ENCODE results near the gene FSHR. TPM values are rescaled to one million over a fixed set of nuclear protein-coding genes. Genes with fewer than 3 reads are reported as not detected.

FSHR gene
- total RNA-seq, 1 experiment from 2014 or later, result not detected

DNA sequence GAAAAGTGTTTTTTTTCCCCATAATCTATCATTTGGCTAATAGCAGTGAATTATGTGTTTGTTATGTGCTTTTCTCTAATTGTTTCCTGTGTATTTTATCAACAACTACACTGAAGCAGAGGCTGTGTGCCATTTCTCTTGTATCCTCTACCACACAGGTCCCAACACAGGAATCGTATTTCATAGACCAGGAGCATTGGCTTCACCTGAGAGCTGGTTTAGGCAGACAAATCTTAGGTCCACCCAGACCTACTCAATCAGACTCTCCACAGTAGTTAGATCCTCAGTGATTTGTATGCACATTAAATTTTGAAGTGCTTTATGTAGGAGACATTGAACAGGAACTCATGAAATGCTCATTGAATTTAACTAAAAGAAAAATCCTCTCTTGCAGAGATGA is 109.2 kb downstream of the FSHR start:
- Histone ChIP-seq H3K4me1 (ENCODE audit: insufficient read depth, low read length) (no peaks in the 10 kb centered on the region), H3K9me2 (replicated peaks; ENCODE audit: low read length) (no peaks in the 10 kb centered on the region), H3F3A (ENCODE audit: low read length, unreplicated experiment) (no peaks in the 10 kb centered on the region), H4K20me1 (ENCODE audit: low read length) (no peaks in the 10 kb centered on the region), H3K9me3 (ENCODE audit: low read length) (no peaks in the 10 kb centered on the region; the same call in 1 of the 2 replicates), H3K27me3 (ENCODE audit: low read length) (no peaks in the 10 kb centered on the region), H3K9ac (ENCODE audit: low read length) (no peak overlapping the region), H3K36me3 (ENCODE audit: low read depth, low read length) (no peaks in the 10 kb centered on the region), H2AFZ (ENCODE audit: low read length) (no peak overlapping the region), H3K4me2 (ENCODE audit: low read length) (no peak overlapping the region), H3K79me2 (ENCODE audit: low read length) (no peaks in the 10 kb centered on the region), H3K27ac (ENCODE audit: low read length) (no peak overlapping the region), H3K4me3 (ENCODE audit: low read length) (no peak overlapping the region)
- no TSS peak for BruUV-seq (replicated peaks)
- CTCF ChIA-PET, result no interaction called here
- ATAC-seq, result no peak
- intact Hi-C loops (cut with micrococcal nuclease), result no loop called here
- POLR2A ChIA-PET (ENCODE audit: unreplicated experiment), result no interaction called here
- no peak for DNase-seq
- TF ChIP-seq EZH2 (IDR thresholded peaks at IDR 0.05; ENCODE audit: low read length, unreplicated experiment), result no peak
- TF ChIP-seq, protein P1, sequence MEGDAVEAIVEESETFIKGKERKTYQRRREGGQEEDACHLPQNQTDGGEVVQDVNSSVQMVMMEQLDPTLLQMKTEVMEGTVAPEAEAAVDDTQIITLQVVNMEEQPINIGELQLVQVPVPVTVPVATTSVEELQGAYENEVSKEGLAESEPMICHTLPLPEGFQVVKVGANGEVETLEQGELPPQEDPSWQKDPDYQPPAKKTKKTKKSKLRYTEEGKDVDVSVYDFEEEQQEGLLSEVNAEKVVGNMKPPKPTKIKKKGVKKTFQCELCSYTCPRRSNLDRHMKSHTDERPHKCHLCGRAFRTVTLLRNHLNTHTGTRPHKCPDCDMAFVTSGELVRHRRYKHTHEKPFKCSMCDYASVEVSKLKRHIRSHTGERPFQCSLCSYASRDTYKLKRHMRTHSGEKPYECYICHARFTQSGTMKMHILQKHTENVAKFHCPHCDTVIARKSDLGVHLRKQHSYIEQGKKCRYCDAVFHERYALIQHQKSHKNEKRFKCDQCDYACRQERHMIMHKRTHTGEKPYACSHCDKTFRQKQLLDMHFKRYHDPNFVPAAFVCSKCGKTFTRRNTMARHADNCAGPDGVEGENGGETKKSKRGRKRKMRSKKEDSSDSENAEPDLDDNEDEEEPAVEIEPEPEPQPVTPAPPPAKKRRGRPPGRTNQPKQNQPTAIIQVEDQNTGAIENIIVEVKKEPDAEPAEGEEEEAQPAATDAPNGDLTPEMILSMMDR (conservative IDR thresholded peaks at IDR 0.05; ENCODE audit: low read depth, low read length), result no peak
- no peak for TF ChIP-seq EZH2phosphoT487 (IDR thresholded peaks at IDR 0.05; ENCODE audit: borderline replicate concordance, low read length)

DNA sequence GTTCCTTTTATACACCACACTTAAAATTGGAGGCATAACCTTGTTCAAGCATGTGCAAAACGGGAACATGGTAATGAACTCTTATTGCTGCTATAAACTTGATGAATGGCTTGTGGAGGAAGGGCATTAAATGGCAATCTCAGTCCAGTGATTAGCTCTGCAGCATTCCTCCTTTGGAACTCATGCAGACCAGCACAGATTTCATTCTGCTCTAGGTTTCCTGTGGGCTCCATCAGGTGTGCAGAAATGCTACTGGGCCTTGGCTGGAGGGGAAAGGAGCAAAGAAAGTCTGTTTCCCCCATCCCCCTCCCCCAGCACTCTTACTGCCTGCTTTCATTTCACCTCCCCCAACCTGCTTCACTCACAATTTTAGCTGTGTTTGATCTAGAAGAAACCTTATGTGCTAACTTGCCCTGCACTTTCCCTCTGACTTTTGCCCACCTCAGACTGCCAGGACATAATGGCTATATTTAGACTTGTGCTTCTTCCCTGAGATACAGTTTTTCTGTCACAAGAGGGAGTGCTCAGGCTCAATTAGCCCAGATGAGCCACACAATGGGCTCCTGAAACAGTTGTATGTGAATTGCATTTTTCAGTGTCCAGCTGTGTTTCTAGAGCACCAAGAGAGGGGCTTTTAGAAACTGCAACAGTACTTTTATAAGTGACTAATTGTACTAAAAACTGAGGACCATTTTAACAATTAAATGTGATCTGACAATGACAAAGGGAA is 109.8 kb downstream of the FSHR start:
- no peak overlapping the region for H3K9ac ChIP-seq (ENCODE audit: low read length)
- H4K20me1 ChIP-seq (ENCODE audit: low read length), result no peaks in the 10 kb centered on the region
- TF ChIP-seq, protein P1 (conservative IDR thresholded peaks at IDR 0.05; ENCODE audit: low read depth, low read length), result no peak
- TF ChIP-seq EZH2phosphoT487 (IDR thresholded peaks at IDR 0.05; ENCODE audit: borderline replicate concordance, low read length), result no peak
- TF ChIP-seq EZH2 (IDR thresholded peaks at IDR 0.05; ENCODE audit: low read length, unreplicated experiment), result no peak
- H3K4me1 ChIP-seq (ENCODE audit: insufficient read depth, low read length), result no peaks in the 10 kb centered on the region
- no peak overlapping the region for H2AFZ ChIP-seq (ENCODE audit: low read length)
- BruUV-seq (replicated peaks), result no TSS peak
- no peak overlapping the region for H3K4me3 ChIP-seq (ENCODE audit: low read length)
- DNase-seq, result no peak
- H3F3A ChIP-seq (ENCODE audit: low read length, unreplicated experiment), result no peaks in the 10 kb centered on the region
- H3K4me2 ChIP-seq (ENCODE audit: low read length), result no peak overlapping the region
- intact Hi-C loops (cut with micrococcal nuclease), result no loop called here
- no peaks in the 10 kb centered on the region for H3K9me2 ChIP-seq (replicated peaks; ENCODE audit: low read length)
- no peaks in the 10 kb centered on the region for H3K36me3 ChIP-seq (ENCODE audit: low read depth, low read length)
- H3K9me3 ChIP-seq (ENCODE audit: low read length), result no peaks in the 10 kb centered on the region; the same call in 1 of the 2 replicates
- CTCF ChIA-PET, result no interaction called here
- H3K79me2 ChIP-seq (ENCODE audit: low read length), result no peaks in the 10 kb centered on the region
- no peak for ATAC-seq
- POLR2A ChIA-PET (ENCODE audit: unreplicated experiment), result no interaction called here
- no peaks in the 10 kb centered on the region for H3K27me3 ChIP-seq (ENCODE audit: low read length)
- H3K27ac ChIP-seq (ENCODE audit: low read length), result no peak overlapping the region

DNA sequence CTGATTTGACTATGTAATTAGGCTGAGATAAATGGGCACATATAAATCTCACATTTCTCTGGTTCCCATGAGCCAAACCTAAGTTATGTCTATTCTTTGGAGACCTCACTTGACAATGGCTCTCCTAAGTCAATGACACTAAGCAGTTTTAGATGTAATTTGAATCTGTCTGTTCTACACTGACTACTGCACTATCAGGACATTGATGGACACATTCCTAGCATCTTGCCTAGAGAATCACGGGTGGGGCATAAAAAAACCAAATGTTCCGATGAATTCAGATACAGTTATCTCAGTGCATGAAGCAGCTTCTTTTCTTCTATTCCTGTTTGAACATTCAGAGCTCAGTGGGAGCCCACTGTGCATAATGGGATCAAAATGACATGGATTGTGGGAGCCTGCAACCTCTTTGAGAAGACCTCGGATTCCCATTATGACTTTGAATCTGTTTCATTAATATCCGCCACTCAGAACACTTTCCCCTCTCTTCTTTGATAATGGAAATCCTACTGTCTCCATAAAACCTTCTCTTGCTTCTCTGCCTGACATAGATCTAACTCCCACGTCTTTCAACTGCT is 110.8 kb downstream of the FSHR start:
- TF ChIP-seq EZH2phosphoT487 (IDR thresholded peaks at IDR 0.05; ENCODE audit: borderline replicate concordance, low read length) (no peak), EZH2 (IDR thresholded peaks at IDR 0.05; ENCODE audit: low read length, unreplicated experiment) (no peak)
- TF ChIP-seq, protein P1 (conservative IDR thresholded peaks at IDR 0.05; ENCODE audit: low read depth, low read length), result no peak
- H3K4me3 ChIP-seq (ENCODE audit: low read length), result no peak overlapping the region
- ChIA-PET POLR2A (ENCODE audit: unreplicated experiment) (no interaction called here), CTCF (no interaction called here)
- H3K4me1 ChIP-seq (ENCODE audit: insufficient read depth, low read length), result no peaks in the 10 kb centered on the region
- H2AFZ ChIP-seq (ENCODE audit: low read length), result no peak overlapping the region
- intact Hi-C loops (cut with micrococcal nuclease), result no loop called here
- no peaks in the 10 kb centered on the region for H3K9me2 ChIP-seq (replicated peaks; ENCODE audit: low read length)
- no peak for ATAC-seq
- no peaks in the 10 kb centered on the region for H3K27me3 ChIP-seq (ENCODE audit: low read length)
- H4K20me1 ChIP-seq (ENCODE audit: low read length), result no peaks in the 10 kb centered on the region
- no peak overlapping the region for H3K4me2 ChIP-seq (ENCODE audit: low read length)
- H3K9ac ChIP-seq (ENCODE audit: low read length), result no peak overlapping the region
- H3F3A ChIP-seq (ENCODE audit: low read length, unreplicated experiment), result no peaks in the 10 kb centered on the region
- H3K79me2 ChIP-seq (ENCODE audit: low read length), result no peaks in the 10 kb centered on the region
- no peak overlapping the region for H3K27ac ChIP-seq (ENCODE audit: low read length)
- no peaks in the 10 kb centered on the region; the same call in 1 of the 2 replicates for H3K9me3 ChIP-seq (ENCODE audit: low read length)
- no TSS peak for BruUV-seq (replicated peaks)
- DNase-seq, result no peak
- no peaks in the 10 kb centered on the region for H3K36me3 ChIP-seq (ENCODE audit: low read depth, low read length)

Measured in PC-3 (cell line).